Measurements from ENCODE around the gene HDAC1.
"Not testable (repeated sequence)": the region's sequence is repeated elsewhere in the genome, so short reads cannot be mapped to it uniquely, and the experiment has no call there.

HDAC1 gene

DNA sequence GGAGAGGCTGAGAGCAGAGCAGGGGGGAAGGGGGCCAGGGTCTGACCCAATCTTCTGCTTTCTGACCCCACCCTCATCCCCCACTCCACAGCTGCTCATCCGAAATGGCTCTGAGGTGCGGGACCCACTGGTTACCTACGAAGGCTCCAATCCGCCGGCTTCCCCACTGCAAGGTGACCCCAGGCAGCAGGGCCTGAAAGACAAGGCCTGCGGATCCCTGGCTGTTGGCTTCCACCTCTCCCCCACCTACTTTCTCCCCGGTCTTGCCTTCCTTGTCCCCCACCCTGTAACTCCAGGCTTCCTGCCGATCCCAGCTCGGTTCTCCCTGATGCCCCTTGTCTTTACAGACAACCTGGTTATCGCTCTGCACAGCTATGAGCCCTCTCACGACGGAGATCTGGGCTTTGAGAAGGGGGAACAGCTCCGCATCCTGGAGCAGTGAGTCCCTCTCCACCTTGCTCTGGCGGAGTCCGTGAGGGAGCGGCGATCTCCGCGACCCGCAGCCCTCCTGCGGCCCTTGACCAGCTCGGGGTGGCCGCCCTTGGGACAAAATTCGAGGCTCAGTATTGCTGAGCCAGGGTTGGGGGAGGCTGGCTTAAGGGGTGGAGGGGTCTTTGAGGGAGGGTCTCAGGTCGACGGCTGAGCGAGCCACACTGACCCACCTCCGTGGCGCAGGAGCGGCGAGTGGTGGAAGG, 17.1 kb upstream of the HDAC1 start:
- DNase-seq, result no peak

DNA sequence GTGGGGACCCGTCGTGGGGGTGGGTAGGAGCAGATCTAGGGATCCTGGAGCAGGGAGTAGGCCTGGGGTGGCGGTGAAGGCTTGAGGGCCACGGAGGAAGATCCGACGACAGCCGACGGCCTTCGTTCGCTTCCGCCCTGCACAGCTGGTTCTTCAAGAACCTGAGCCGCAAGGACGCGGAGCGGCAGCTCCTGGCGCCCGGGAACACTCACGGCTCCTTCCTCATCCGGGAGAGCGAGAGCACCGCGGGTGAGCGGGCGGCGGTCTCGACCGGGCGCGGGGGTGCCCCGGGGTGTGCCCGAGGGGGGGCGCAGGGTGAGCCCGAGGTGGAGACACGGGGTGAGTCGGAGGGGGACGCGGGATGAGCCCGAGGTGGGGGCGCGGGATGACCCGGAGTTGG, 16.5 kb upstream of the HDAC1 start:
- DNase-seq, result no peak

DNA sequence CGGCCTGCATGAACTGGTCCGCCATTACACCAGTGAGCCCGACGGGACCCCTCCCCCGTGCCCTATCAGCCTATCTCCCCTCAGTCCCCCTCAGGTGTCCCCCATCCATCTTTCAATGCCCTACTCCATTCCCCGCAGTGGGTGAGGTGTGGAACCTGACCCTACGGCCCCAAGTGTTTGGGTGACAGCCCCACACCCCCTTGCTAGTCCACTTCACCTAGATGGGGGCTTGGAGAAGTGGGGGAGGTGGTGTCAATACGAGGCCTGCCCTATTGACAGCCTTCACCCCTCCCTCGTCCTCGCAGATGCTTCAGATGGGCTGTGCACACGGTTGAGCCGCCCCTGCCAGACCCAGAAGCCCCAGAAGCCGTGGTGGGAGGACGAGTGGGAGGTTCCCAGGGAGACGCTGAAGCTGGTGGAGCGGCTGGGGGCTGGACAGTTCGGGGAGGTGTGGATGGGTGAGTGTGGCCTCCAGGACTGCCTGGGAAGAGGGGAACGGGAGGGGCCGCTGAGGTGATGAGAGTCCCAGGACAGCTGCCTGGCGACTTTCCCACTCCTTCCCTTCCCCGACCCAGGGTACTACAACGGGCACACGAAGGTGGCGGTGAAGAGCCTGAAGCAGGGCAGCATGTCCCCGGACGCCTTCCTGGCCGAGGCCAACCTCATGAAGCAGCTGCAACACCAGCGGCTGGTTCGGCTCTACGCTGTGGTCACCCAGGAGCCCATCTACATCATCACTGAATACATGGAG, 15.7 kb upstream of the HDAC1 start:
- DNase-seq, result no peak

DNA sequence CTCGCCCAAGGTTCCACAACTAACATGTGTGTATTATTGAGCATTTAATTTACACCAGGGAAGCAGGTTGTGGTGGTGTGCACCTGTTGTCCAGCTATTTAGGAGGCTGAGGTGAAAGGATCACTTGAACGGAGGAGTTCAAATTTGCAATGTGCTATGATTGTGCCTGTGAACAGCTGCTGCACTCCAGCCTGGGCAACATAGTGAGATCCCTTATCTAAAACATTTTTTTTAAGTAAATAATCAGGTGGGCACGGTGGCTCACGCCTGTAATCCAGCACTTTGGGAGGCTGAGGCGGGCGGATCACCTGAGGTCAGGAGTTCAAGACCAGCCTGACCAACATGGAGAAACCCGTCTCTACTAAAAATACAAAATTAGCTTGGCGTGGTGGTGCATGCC, 7.1 kb upstream of the HDAC1 start:
- DNase-seq, result not testable (repeated sequence)

DNA sequence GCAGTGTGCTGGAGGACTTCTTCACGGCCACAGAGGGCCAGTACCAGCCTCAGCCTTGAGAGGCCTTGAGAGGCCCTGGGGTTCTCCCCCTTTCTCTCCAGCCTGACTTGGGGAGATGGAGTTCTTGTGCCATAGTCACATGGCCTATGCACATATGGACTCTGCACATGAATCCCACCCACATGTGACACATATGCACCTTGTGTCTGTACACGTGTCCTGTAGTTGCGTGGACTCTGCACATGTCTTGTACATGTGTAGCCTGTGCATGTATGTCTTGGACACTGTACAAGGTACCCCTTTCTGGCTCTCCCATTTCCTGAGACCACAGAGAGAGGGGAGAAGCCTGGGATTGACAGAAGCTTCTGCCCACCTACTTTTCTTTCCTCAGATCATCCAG, 6.2 kb upstream of the HDAC1 start:
- no peak for DNase-seq

- DNase-seq, result no peak
These were observed 5.1 kb upstream of the HDAC1 start for GRCh38 chr1:32286763-32287162.

DNA sequence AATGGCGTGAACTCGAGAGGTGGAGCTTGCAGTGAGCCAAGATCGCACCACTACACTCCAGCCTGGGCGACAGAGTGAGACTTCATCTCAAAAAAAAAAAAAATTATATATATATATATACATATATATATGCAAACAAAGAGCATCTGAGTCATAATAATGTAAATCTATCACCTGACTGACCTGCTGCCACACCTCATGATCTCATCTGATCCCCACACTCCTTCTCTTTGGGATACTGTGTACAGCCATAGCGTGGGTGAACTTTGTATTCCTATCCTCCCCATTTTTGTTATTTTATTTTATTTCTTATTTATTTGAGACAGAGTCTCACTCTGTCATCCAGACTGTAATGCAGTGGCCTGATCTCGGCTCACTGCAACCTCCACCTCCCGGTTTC, 2.6 kb upstream of the HDAC1 start:
- DNase-seq, result no peak

DNA sequence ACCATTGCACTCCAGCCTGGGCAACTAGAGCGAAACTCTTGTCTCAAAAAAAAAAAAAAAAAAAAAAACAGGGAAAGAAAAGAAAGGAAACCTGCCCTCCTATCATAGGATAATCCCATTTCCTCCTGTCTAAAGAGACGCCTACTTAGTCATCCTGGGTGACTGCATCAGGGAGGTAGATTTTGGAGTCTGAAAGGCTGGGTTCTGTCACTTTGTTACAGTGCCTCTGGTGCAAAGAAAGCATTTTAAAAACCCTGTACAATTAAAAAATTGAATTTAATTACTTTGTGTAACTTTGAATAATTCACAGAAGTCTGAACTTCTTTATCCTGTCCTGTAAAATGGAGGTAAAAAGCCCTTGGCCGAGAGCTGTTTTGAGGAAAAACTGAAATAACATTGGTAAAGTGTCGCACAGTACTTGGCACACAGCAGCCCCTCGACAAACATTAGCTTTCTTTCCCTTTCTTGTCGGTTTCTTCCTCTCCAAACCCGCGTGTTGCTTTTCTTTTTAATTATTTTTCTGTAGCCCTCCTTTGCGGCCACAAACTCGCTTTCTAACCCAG, 657 bp upstream of the HDAC1 start:
- no peak for DNase-seq

DNA sequence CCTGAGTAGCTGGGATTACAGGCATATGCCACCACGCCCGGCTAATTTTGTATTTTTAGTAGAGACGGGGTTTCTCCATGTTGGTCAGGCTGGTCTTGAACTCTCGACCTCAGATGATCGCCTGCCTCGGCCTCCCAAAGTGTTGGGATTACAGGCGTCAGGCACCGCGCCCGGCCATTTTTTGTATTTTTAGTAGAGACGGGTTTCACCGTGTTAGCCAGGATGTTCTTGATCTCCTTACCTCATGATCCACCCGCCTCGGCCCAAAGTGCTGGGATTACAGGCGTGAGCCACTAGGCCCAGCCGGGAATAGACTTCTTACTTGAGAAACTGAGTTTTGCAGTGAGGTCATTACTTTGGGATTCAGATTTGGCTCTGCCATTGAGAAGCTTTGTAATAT, 6.3 kb downstream of the HDAC1 start:
- DNase-seq, result not testable (repeated sequence)

DNA sequence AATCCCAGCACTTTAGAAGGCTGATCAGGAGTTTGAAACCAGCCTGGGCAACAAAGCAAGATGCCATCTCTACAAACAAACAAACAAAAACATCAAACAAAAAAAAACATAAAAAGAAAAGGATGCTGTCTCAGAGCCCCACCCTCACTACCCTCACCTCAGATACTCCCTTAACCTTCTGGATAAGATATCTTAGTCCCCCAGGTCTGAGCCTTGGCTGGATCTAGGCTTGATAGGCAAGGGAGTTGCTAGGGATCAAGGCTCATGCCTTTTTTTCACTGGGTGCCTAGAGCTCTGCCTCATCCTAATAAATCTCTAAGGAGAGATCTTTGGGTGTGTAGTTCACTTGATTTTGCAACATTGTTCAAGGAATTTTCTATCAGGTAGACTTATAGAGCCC, 7.4 kb downstream of the HDAC1 start:
- no peak for DNase-seq

DNA sequence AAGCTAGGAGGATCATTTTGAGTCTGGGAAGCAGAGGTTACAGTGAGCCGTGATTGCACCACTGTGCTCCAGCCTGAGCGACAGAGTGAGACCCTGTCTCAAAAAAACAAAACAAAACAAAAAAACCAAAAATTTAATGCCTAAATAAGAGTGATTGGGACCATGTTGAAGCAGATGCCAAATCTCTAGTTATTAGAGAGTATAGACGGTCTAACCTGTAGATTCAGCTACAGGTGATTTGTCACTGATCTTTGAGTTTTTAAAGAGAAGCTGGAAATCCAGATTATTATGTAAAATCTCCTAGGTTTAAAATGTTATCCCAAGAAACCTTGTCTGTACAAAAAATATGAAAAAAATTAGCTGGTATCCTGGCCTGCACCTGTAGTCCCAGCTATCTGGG, 11.5 kb downstream of the HDAC1 start:
- no peak for DNase-seq

- DNase-seq, result no peak
These were observed 12.2 kb downstream of the HDAC1 start for GRCh38 chr1:32303997-32304622.

- DNase-seq, result no peak
These were observed 13.4 kb downstream of the HDAC1 start for GRCh38 chr1:32305310-32305709.

GRCh38 chr1:32307324-32307723, 15.4 kb downstream of the HDAC1 start:
- no peak for DNase-seq

DNA sequence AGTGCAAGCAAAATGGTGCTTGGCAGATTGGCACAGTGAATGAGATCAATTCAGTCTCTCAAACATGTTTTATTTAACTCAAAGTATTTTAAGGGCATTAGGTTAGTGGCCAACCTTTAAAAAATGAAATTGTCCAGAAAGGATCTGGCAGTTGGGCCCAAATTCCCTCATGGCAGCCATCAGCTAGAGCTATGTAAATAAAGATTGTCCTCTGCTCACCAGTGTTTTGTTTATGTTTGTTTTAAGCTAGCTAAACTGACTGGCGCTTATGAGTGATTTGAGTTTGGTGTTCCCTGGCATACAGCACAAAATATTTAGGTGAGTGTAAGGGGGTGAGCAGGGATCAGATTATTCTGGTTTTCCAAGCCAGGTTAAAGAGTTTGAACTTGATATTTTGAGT, 18.1 kb downstream of the HDAC1 start:
- DNase-seq, result no peak

- DNase-seq, result no peak
These were observed 20.0 kb downstream of the HDAC1 start for GRCh38 chr1:32311709-32312393.

- DNase-seq, result no peak
These were observed 25.0 kb downstream of the HDAC1 start for GRCh38 chr1:32316903-32317277.

- DNase-seq, result no peak
These were observed 26.4 kb downstream of the HDAC1 start for GRCh38 chr1:32318127-32318869.

DNA sequence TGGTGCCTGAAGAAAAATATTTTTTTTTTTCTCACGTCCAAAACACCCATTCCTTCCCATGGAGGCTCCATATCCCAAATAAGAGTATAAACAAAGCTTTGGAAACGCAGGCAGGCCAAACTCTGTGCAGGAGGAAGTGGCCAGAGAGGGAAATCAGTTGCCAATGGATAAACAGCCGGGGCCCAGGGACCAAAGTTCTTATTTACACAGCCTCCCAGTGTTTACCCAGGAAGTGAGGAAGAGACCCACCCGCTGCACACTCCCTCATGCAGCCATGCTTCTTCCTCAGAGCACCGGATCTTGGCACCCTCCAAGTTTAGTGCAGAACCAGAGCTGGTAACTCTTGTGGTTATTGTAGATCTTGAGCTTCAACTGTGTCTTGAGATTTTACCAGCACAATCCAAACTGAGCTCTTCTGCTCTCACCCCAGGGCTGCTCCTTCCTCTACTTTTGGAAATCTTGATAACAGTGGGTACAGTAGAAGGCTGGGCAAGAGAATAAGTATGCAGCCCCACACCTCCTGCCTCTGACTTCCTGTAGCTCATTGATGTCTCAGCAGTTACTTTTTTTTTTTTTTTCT, 29.9 kb downstream of the HDAC1 start:
- no peak for DNase-seq

GRCh38 chr1:32327204-32327603, 35.3 kb downstream of the HDAC1 start:
- DNase-seq, result no peak

DNA sequence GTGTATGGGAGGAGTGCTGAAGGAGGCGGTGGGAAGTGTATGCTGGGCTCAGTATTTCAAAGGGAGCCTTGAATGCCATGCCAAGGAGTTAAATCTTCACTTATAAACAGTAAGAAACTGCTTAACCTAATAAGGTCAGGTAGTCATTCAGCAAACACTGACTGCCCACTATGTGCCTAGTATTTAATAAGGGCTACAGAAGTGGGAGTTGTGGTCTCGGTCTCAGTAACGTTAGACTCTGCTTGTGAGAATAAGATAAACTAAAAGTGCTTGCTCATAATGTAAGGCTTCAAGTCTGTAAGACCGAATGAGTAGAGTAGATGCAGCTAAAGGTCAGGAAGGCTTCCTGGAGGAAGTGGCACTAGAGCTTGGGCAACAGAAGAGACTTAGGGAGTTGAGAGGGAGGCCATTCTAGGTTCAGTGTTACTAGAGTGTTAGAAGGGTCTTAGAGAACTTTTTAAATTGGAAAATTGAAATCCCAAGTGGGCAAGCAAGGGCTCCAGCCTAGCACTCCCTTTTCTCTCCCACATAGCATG, 38.1 kb downstream of the HDAC1 start:
- DNase-seq, result no peak

- no peak for DNase-seq
These were observed 38.8 kb downstream of the HDAC1 start for GRCh38 chr1:32330558-32331151.

Data from stimulated activated CD4-positive, alpha-beta T cell treated with anti-CD3 and anti-CD28 coated beads, Interleukin-4, amount 100 ng/mL, for 1 hour (primary cell).